ENCODE results near the gene STX7.

STX7 gene

GRCh38 chr6:132506461-132506860 is 6.5 kb downstream of the STX7 start:
- DNase-seq = no peak

- no peak for DNase-seq
Measured at GRCh38 chr6:132505158-132505557, 7.8 kb downstream of the STX7 start.

DNA sequence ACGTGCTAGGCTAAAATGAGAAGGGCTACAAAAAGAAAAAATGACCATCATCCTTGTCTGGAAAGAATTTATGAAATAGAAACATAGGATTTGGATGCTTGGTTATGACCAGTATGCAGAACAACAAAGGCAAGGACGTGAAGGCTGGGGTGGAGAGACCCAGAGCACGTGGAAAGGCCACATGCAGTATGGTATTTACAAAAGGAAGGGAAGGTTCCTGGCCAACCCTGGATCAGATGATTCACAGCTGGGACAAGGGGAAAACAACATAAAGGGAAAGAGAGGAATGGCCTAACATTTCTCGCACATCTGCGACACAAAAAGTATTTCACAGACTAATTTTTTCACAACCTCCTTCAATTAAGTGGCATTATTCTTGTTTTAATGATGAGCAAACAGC is 8.2 kb downstream of the STX7 start:
- DNase-seq = no peak

GRCh38 chr6:132499757-132500156 is 13.2 kb downstream of the STX7 start:
- DNase-seq = no peak

GRCh38 chr6:132498638-132499037 is 14.3 kb downstream of the STX7 start:
- no peak for DNase-seq

- DNase-seq = no peak
Measured at GRCh38 chr6:132496519-132497180, 16.3 kb downstream of the STX7 start.

GRCh38 chr6:132495604-132496079 is 17.3 kb downstream of the STX7 start:
- DNase-seq = no peak

DNA sequence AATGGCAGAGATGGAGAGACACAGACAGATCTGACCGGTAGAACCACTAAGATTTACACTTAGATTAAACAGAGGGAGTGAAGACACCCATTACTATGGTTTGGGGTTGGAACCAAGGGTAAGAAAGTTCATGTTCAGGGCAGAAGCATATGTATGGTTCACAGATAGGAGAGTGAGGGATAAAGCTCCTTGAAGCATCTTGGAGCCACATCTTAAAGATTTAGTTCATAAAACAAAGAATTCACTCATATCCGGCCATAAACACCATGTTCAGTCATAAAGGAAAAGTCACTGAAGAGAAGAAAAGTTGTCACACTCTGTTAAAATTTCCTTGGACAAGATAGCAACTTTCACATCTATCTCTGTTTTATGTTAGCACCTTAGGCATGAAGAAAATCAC is 18.0 kb downstream of the STX7 start:
- DNase-seq = no peak

- no peak for DNase-seq
Measured at GRCh38 chr6:132491881-132492280, 21.0 kb downstream of the STX7 start.

DNA sequence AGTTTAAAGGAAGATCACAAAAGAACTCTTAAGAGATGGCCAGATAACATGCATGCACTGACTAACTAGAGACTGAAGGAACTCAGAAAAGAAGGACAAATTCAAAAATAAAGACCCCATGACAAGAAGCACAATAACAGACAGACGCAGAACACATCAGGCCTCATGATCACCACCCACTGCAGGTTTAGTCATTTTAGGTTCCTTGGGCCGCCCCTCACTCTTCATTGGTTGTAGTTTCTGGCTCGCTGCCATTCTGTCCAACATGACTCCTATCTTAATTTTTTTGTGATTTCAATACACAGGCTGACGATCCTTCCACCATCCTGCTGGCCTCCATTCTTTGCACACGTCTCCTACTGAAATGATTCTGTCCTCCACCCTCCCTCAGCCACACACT is 21.6 kb downstream of the STX7 start:
- no peak for DNase-seq

- no peak for DNase-seq
Measured at GRCh38 chr6:132490478-132491204, 22.3 kb downstream of the STX7 start.

DNA sequence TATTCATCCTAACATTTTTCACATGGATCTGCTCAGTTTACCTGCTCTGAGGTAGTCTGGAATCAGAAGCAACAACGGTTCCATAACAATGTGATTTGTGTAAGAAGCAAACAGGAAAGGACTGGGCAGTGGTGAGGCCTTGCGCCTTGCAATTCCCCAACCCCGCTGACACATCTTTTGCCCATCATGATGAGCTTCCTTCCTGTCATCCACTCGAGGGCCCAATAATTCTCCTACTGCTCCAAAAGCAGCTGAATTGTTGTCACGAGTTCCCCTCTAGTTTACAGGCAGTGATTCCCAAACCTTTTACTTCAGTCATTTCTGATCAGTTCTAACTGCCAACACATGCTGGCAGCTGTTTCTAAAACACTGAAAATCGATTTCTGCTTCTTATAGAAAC is 22.9 kb downstream of the STX7 start:
- DNase-seq = no peak

- DNase-seq = no peak
Measured at GRCh38 chr6:132489376-132489775, 23.5 kb downstream of the STX7 start.

DNA sequence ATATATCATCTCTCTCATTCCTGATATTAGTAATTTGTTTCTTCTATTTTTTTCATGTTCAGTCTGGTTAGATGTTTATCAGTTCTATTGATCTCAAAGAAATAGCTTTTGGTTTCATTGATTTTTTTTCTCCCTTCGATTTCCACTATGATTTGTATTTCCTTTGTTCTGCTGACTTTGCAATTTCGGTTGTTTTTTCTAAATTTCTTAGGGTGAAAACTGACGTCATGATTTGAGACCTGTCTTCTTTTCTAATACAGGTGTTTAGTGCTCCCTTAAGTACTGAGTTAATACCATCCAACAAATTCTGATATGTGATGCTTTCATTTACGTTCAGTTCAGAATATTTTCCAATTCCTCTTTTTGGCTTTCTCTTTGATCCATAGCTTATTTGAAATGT is 25.2 kb downstream of the STX7 start:
- no peak for DNase-seq

- DNase-seq = no peak
Measured at GRCh38 chr6:132484680-132485018, 28.3 kb downstream of the STX7 start.

DNA sequence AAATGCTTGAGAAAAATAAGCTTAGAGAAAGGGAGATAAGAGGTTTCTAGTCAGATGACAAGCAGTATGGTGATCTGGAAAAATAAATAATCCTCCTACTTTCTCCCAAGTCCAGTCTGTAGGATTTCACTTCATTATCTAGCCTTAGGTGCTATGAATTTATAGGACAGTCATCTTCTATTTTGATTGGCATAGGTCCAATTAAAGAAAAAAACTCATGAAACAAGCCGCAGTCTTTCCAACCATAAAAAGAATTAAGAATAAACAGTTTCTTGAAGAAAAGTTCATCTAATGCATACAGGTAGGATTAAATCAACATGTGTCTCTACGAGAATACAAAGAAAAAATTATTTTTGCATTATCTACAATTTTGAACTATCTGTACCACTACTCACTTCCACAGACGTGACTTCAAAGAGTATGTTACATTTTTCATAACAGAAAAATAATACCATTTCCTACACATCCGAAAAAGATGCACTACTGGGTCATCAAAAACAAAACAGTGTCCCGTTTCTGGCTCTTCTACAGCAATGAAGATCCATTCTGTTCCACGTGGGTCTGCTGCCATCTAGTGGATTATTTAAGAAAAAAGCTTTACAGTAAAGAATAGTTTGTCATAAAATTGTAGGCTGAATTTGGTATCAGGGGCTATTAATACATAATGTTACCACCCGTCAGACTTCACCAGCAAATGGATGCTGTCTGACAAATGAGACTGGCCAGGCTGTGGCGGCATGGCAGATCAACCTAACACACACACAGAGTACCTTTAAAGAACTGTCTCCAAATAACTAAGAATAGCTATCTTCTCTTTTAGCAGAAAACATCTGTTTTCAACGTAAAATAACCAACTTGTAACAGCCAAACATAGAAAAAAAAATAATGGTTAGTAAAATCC is 28.9 kb downstream of the STX7 start:
- no peak for DNase-seq

GRCh38 chr6:132482581-132482980 is 30.3 kb downstream of the STX7 start:
- no peak for DNase-seq

- no peak for DNase-seq
Measured at GRCh38 chr6:132481189-132481588, 31.7 kb downstream of the STX7 start.

- no peak for DNase-seq
Measured at GRCh38 chr6:132479131-132479530, 33.8 kb downstream of the STX7 start.

GRCh38 chr6:132478674-132479073 is 34.2 kb downstream of the STX7 start:
- DNase-seq = no peak

DNA sequence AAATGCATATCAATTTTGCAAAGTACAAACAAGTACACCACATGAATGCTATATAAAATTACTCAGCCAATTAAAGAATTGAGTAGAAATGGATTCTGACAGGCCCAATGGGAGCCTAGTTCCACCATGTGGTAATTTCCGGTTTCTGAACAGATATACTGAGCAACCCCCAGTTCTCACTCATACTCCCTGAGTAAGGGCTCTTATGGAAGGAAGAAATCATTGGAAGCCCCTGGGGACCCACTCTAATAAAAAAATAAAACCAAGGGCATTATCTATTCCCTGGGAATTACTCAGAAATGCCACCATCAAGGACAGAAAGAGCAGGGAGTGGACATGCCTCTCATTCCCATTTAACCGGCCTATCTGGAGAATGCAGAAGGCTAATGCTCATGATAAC is 34.6 kb downstream of the STX7 start:
- no peak for DNase-seq

DNA sequence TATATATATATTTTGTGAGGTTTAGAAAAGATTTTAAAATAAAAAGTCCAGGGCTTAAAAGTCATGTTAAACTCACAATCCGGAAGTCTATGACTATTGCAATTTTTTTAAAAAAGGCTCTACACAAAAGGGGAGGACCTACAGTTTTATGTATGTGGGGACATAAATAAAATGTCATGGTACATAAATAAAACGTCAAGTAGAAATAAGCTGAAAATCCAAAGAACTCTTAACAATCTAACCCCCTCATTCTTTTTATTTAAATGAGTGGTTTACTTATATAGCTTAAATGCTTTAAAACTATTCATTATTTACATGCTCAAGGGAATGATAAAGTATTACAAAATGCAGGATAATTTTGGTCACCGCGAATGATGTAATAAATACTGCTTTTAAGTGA is 36.2 kb downstream of the STX7 start:
- no peak for DNase-seq

GRCh38 chr6:132475925-132476324 is 37.0 kb downstream of the STX7 start:
- DNase-seq = no peak

- no peak for DNase-seq
Measured at GRCh38 chr6:132471787-132472186, 41.1 kb downstream of the STX7 start.
